Neural cell (in vitro differentiated cells): Measurements from ENCODE around the gene SLC25A43.

Experiments
- CTCF ChIP-seq: fragments of 450-650 bp; IDR thresholded peaks from 2 replicates; pipeline ENCODE4 v1.5.1; 2014; ENCODE audit warnings: antibody characterized with exemption, mild to moderate bottlenecking, moderate library complexity; ENCODE audit not compliant: poor library complexity, severe bottlenecking
- EP300 ChIP-seq: fragments of 450-650 bp; conservative IDR thresholded peaks from 2 replicates; pipeline ENCODE4 v1.6.1; 2014; ENCODE audit warnings: antibody characterized with exemption, mild to moderate bottlenecking, moderate library complexity; ENCODE audit not compliant: poor library complexity, severe bottlenecking
- EZH2 ChIP-seq: fragments of 200-600, 300-800 bp; shearing (Covaris generic), sonication (generic); IDR thresholded peaks from 2 replicates; pipeline ENCODE4 v1.6.1; 2014; ENCODE audit warnings: antibody characterized with exemption, low read length, borderline replicate concordance, mild to moderate bottlenecking; ENCODE audit not compliant: insufficient read depth, poor library complexity, severe bottlenecking
- MXI1 ChIP-seq: fragments of 450-650 bp; conservative IDR thresholded peaks from 2 replicates; pipeline ENCODE4 v1.6.1; 2014; ENCODE audit warnings: antibody characterized with exemption, mild to moderate bottlenecking; ENCODE audit not compliant: poor library complexity, severe bottlenecking
- POLR2AphosphoS5 ChIP-seq: IDR thresholded peaks from 2 replicates; pipeline ENCODE4 v1.6.1; 2012
- RAD21 ChIP-seq: fragments of 450-650 bp; conservative IDR thresholded peaks from 2 replicates; pipeline ENCODE4 v1.6.1; 2014; ENCODE audit warnings: antibody characterized with exemption, mild to moderate bottlenecking, moderate library complexity
- REST ChIP-seq: IDR thresholded peaks from 2 replicates; pipeline ENCODE4 v1.6.1; 2012; ENCODE audit warnings: borderline replicate concordance
- SMC3 ChIP-seq: fragments of 450-650 bp; conservative IDR thresholded peaks from 2 replicates; pipeline ENCODE4 v1.6.1; 2014; ENCODE audit warnings: antibody characterized with exemption, mild to moderate bottlenecking, moderate library complexity; ENCODE audit not compliant: poor library complexity
- TAF1 ChIP-seq: IDR thresholded peaks from 2 replicates; pipeline ENCODE4 v1.6.1; 2012; ENCODE audit warnings: low read depth

- TF ChIP-seq CTCF (no peak), EP300 (no peak), EZH2 (no peak), POLR2AphosphoS5 (no peak), RAD21 (no peak), TAF1 (no peak), REST (no peak), SMC3 (no peak), MXI1 (no peak)
Observed at GRCh38 chrX:119359618-119360382, 39.3 kb upstream of the SLC25A43 start.
